Measurements from ENCODE around the gene UFSP2. TPM values are rescaled to one million over a fixed set of nuclear protein-coding genes. Genes with fewer than 3 reads are reported as not detected.

Gene UFSP2
- 38.0 and 49.1 TPM in 2 replicates for total RNA-seq

GRCh38 chr4:185425647-185426352, at the start of gene UFSP2:
Gene UFSP2 (minus strand): TSS chr4:185425964. CDS start chr4:185425868, 96 bp downstream.

GRCh38 chr4:185471235-185472102, 45.7 kb upstream of the UFSP2 start, which contains the start of gene CCDC110:
Gene CCDC110 (minus strand): TSS chr4:185471733. CDS start chr4:185471683, 50 bp downstream.

GRCh38 chr4:185396724-185397385, 28.9 kb downstream of the UFSP2 start, which contains the start of gene ANKRD37:
Gene ANKRD37 (plus strand): TSS chr4:185396841. CDS start chr4:185396924, 83 bp downstream.

GRCh38 chr4:185395238-185395955, 30.4 kb downstream of the UFSP2 start, which contains the start of gene LRP2BP:
Gene LRP2BP (minus strand): TSS chr4:185395924. CDS start chr4:185378186, 17,738 bp downstream.

Other genes starting within 250 kb of the UFSP2 start
- gene CFAP97, start 222.0 kb downstream of the UFSP2 start, total RNA-seq: 13.7 and 15.9 TPM in 2 replicates
- gene SNX25, start 216.4 kb downstream of the UFSP2 start, total RNA-seq: 29.0 and 32.5 TPM in 2 replicates
- 0.32 and 0.61 TPM in 2 replicates for gene LRP2BP, start 30.0 kb downstream of the UFSP2 start, total RNA-seq
- 6.2 and 11.4 TPM in 2 replicates for gene ANKRD37, start 29.1 kb downstream of the UFSP2 start, total RNA-seq
- gene CCDC110, start 45.8 kb upstream of the UFSP2 start, total RNA-seq: under 0.01 and 0.46 TPM in 2 replicates
- 49.4 and 58.5 TPM in 2 replicates for gene PDLIM3, start 109.5 kb upstream of the UFSP2 start, total RNA-seq